Nephron (organoid): ENCODE results near the gene C1orf174.

ENCODE experiments used
- H3K27ac Mint-ChIP-seq, 3 experiments: 2 replicates each; pipeline ENCODE4 v1.8.0; 2020; ENCODE audit warnings: mixed read lengths in 3 of 3, mild to moderate bottlenecking in 2 of 3, moderate library complexity in 1 of 3
- H3K27me3 Mint-ChIP-seq: 2 replicates; pipeline ENCODE4 v1.8.0; 2021; ENCODE audit warnings: low read depth, mild to moderate bottlenecking, moderate library complexity, mixed read lengths
- H3K36me3 Mint-ChIP-seq: 2 replicates; pipeline ENCODE4 v1.8.0; 2020; ENCODE audit warnings: low read depth, mixed read lengths
- H3K4me1 Mint-ChIP-seq: 2 replicates; pipeline ENCODE4 v1.8.0; 2020; ENCODE audit warnings: mixed read lengths
- H3K4me3 Mint-ChIP-seq, 3 experiments: 2 replicates each; pipeline ENCODE4 v1.8.0; 2020; ENCODE audit warnings: mild to moderate bottlenecking in 3 of 3, mixed read lengths in 3 of 3, moderate library complexity in 2 of 3
- H3K9me3 Mint-ChIP-seq: 2 replicates; pipeline ENCODE4 v1.8.0; 2020; ENCODE audit warnings: mixed read lengths
- TF ChIP-seq, protein P1 (sequence below), 3 experiments: fragments of 200-600 bp; sonication (generic); IDR thresholded peaks; one replicate each; pipeline ENCODE4 v1.5.0; 2021; ENCODE audit warnings: antibody characterized with exemption in 3 of 3; ENCODE audit not compliant: unreplicated experiment in 3 of 3

The C1orf174 gene

DNA sequence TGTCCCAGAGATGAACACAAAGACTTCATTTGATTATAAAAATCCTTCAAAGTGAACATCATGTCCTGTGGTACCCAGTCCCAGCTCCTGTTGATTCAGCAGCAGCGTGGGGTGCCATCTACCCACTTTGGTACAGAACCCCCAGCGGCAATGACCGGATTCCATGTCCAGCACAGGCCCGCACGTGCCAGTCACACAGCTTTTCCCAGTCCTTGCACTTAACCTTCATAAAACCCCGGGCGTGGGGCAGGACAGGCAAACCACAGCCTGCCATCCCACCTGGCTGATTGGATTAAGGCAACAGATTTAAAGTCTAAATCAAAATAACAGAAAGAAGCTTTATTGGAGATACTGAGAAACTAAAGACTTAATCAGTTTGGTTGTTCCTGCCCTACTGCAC lies 58.6 kb downstream of the C1orf174 start:
- Mint-ChIP-seq H3K9me3 (no peaks in the 10 kb centered on the region), H3K4me3 (no peak overlapping the region), H3K27me3 (no peaks in the 10 kb centered on the region), H3K36me3 (peaks cover 68% of the 10 kb centered on the region), H3K27ac (no peak overlapping the region), H3K4me1 (no peaks in the 10 kb centered on the region)
- TF ChIP-seq, protein P1, sequence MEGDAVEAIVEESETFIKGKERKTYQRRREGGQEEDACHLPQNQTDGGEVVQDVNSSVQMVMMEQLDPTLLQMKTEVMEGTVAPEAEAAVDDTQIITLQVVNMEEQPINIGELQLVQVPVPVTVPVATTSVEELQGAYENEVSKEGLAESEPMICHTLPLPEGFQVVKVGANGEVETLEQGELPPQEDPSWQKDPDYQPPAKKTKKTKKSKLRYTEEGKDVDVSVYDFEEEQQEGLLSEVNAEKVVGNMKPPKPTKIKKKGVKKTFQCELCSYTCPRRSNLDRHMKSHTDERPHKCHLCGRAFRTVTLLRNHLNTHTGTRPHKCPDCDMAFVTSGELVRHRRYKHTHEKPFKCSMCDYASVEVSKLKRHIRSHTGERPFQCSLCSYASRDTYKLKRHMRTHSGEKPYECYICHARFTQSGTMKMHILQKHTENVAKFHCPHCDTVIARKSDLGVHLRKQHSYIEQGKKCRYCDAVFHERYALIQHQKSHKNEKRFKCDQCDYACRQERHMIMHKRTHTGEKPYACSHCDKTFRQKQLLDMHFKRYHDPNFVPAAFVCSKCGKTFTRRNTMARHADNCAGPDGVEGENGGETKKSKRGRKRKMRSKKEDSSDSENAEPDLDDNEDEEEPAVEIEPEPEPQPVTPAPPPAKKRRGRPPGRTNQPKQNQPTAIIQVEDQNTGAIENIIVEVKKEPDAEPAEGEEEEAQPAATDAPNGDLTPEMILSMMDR (IDR thresholded peaks at IDR 0.05; ENCODE audit: unreplicated experiment in 3 of 3), result no peak
